Measurements from ENCODE around the gene FAM110A. TPM values are rescaled to one million over a fixed set of nuclear protein-coding genes. Genes with fewer than 3 reads are reported as not detected.

Gene FAM110A
- total RNA-seq, 2 donors from 2014 or later = 7.0 to 8.2 TPM

DNA sequence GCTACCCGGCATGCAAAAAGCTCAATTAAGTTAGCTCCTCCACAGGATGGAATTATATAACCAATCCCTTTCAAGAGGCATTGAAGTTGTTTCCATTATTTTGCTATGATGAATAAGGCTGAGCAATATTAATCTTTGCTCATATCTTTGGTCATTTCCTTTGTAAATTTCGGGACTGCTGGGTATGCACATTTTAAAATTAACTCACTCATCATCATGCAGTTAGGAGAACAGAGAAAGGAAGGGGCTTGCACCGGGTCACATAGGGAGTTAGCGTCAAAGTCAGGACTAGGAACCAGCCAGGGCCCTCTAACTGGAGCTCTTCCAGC, 430 bp upstream of the FAM110A start:
- no peak for TF ChIP-seq POLR2A (IDR thresholded peaks at IDR 0.05)
- TF ChIP-seq, protein P1, sequence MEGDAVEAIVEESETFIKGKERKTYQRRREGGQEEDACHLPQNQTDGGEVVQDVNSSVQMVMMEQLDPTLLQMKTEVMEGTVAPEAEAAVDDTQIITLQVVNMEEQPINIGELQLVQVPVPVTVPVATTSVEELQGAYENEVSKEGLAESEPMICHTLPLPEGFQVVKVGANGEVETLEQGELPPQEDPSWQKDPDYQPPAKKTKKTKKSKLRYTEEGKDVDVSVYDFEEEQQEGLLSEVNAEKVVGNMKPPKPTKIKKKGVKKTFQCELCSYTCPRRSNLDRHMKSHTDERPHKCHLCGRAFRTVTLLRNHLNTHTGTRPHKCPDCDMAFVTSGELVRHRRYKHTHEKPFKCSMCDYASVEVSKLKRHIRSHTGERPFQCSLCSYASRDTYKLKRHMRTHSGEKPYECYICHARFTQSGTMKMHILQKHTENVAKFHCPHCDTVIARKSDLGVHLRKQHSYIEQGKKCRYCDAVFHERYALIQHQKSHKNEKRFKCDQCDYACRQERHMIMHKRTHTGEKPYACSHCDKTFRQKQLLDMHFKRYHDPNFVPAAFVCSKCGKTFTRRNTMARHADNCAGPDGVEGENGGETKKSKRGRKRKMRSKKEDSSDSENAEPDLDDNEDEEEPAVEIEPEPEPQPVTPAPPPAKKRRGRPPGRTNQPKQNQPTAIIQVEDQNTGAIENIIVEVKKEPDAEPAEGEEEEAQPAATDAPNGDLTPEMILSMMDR (IDR thresholded peaks at IDR 0.05) = no peak
- DNase-seq (no peak), ATAC-seq (peak; percentile 9)
- 1 to 2% methylated on average over 4 of the region's 4 CpGs for WGBS, 2 donors
- Histone ChIP-seq H3K36me3 (replicated peaks in 1 of 2; ENCODE audit: insufficient read depth in 1 of 2, low read depth in 2 of 2) (no peaks in the 10 kb centered on the region), H3K27me3 (no peaks in the 10 kb centered on the region), H3K4me1 (peaks cover 18% of the 10 kb centered on the region), H3K9me3 (no peaks in the 10 kb centered on the region), H3K4me3 (peak overlapping the region; percentile 50 to 96), H3K27ac (peak overlapping the region in 3 of 4 donors; percentile 56 to 86 (median 71))
- intact Hi-C loops (cut with DNase I) = no loop called here

DNA sequence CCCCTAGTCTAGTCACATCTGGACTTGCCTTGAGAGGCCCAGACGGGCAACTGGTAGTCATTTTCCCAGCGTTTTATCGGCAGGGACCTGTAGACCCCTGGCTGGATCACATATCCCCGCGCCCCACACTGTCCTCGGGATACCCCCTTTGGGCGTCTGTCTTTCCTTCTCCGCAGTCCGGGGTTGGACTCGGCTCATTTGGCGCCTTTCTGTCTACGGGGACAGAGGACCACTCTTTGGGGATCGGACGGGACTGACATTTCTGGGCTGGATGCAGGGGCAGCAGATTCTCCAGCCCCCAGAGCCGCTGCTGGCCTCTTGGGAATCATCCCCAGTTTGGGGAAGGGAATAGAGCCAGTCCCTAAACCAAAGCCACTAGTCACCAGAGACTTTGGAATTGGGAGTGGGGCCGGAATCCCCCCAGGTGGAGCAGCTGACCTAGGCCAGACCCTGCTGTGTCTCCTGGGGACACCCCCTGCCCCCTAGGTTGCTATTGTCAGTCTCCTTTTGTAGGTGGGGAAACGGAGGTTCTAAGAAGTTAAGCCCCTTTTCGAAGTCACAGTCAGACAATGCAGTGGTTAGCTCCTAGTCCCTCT, 734 bp downstream of the FAM110A start:
- Histone ChIP-seq H3K4me1 (peaks cover 18% of the 10 kb centered on the region), H3K36me3 (replicated peaks in 1 of 2; ENCODE audit: insufficient read depth in 1 of 2, low read depth in 2 of 2) (no peaks in the 10 kb centered on the region), H3K9me3 (no peaks in the 10 kb centered on the region), H3K27ac (peak overlapping the region in 3 of 4 donors; percentile 56 to 86 (median 71)), H3K27me3 (no peaks in the 10 kb centered on the region), H3K4me3 (peak overlapping the region; percentile 50 to 96)
- WGBS, 2 donors = 17 to 61% methylated on average over 3 to 18 of the region's 18 CpGs
- ATAC-seq = no peak
- intact Hi-C loops (cut with DNase I) = no loop called here
- TF ChIP-seq, protein P1 (IDR thresholded peaks at IDR 0.05) = no peak
- no peak for TF ChIP-seq POLR2A (IDR thresholded peaks at IDR 0.05)
- DNase-seq = no peak

DNA sequence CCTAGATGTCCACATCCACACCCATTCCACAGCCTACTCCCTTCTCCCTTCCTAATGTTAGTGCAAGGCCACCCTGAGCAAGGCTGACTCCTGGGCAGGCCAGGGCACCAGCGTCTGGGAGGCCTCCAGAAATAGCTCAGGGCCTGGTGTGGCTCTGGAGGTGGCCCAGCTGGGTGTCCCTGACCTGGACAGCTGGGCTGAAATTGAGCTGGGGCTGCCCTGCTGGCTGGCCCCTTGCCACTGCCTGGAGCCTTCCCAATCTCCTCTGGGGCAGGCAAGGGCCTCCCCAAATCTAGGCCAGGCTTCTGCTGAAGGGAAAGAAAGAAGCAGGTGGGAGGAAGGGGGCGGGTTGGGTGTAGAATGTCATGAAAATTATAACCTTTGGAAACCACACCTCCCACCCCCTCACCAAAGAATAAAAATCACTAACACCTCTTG, 2.1 kb downstream of the FAM110A start:
- Histone ChIP-seq H3K36me3 (replicated peaks in 1 of 2; ENCODE audit: insufficient read depth in 1 of 2, low read depth in 2 of 2) (no peaks in the 10 kb centered on the region), H3K27ac (peak overlapping the region in 2 of 4 donors; percentile 41 to 56), H3K4me1 (peaks cover 20% of the 10 kb centered on the region), H3K9me3 (no peaks in the 10 kb centered on the region), H3K4me3 (no peak overlapping the region), H3K27me3 (no peaks in the 10 kb centered on the region)
- WGBS, 2 donors = 30 to 75% methylated on average over 1 to 2 of the region's 2 CpGs
- DNase-seq (peak; percentile 40 to 63 (median 48)), ATAC-seq (no peak)
- TF ChIP-seq, protein P1 (IDR thresholded peaks at IDR 0.05) = no peak
- no peak for TF ChIP-seq POLR2A (IDR thresholded peaks at IDR 0.05)
- intact Hi-C loops (cut with DNase I) = no loop called here

DNA sequence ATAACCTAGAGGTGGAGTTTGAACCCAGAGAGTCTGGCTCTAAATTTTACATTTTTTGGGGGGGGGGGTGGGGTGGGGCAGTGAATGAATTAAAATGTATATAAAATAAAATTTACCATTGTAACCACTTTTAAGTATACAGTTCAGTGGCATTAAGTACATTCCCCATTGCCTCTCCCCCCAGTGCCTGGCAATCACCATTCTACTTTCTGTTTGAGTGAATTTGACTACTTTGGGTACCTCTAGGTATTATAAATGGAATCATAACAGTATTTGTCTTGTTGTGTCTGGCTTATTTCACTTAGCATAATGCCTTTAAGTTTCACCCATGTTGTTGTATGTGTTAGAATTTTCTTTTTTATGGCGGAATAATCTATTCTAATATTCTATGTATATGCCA, 2.7 kb downstream of the FAM110A start:
- no peak for ATAC-seq
- no peak overlapping the region for H3K27ac ChIP-seq
- H3K27me3 ChIP-seq = no peaks in the 10 kb centered on the region
- H3K36me3 ChIP-seq (replicated peaks in 1 of 2; ENCODE audit: insufficient read depth in 1 of 2, low read depth in 2 of 2) = no peaks in the 10 kb centered on the region
- WGBS, 2 donors = 95 to 96% methylated on average over 1 of the region's 1 CpG
- H3K4me1 ChIP-seq = peaks cover 25% of the 10 kb centered on the region
- no peak for TF ChIP-seq POLR2A (IDR thresholded peaks at IDR 0.05)
- TF ChIP-seq, protein P1 (IDR thresholded peaks at IDR 0.05) = no peak
- H3K9me3 ChIP-seq = no peaks in the 10 kb centered on the region
- intact Hi-C loops (cut with DNase I) = no loop called here
- no peak for DNase-seq
- no peak overlapping the region for H3K4me3 ChIP-seq

DNA sequence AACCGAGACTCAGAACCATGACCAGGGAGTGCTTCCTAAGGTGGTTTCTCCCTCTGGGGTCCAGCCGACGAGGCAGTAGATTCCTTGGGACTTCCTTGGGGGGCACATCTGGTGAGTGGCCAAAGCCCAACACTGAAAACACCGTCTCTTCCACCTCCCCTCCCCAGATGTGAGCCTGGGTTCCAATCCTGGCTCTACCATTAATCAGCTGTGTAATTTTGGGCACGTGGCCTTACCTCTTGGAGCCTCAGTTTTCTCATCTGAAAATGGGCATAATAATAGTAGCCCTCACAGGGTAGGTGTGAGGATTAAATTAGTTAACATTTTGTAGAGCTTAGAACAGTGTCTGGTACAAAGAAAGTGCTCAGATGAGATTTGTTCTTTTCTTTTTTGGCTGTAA, 5.5 kb downstream of the FAM110A start:
- Histone ChIP-seq H3K4me1 (peaks cover 41% of the 10 kb centered on the region), H3K9me3 (no peaks in the 10 kb centered on the region), H3K27me3 (no peaks in the 10 kb centered on the region), H3K4me3 (no peak overlapping the region), H3K27ac (no peak overlapping the region), H3K36me3 (replicated peaks in 1 of 2; ENCODE audit: insufficient read depth in 1 of 2, low read depth in 2 of 2) (no peaks in the 10 kb centered on the region)
- no peak for DNase-seq
- 97 to 100% methylated on average over 4 to 5 of the region's 5 CpGs for WGBS, 2 donors
- intact Hi-C loops (cut with DNase I) = no loop called here
- no peak for TF ChIP-seq POLR2A (IDR thresholded peaks at IDR 0.05)
- TF ChIP-seq, protein P1 (IDR thresholded peaks at IDR 0.05) = no peak
- no peak for ATAC-seq

All from body of pancreas (tissue), 4 donors.